Caco-2 (cell line): ENCODE data around the gene RAPGEF1. TPM values are rescaled to one million over a fixed set of nuclear protein-coding genes. Genes with fewer than 3 reads are reported as not detected.

ENCODE experiments used
- BruUV-seq: library from RNA; stranded (reverse); fragments of 400-500 nt; replicated peaks from 2 replicates; lab custom pipeline; 2021; lab: Mats Ljungman, UMichigan
- CTCF ChIA-PET: fragments of 300-600 bp; sonication (Branson Sonifier 250); formaldehyde crosslinking; loops from one replicate; lab custom pipeline; 2022; ENCODE audit warnings: antibody characterized with exemption; lab: Charles Lee
- POLR2A ChIA-PET: fragments of 300-600 bp; sonication (Branson Sonifier 250); formaldehyde crosslinking; loops from one replicate; lab custom pipeline; 2022; ENCODE audit warnings: antibody characterized with exemption; lab: Charles Lee
- DNase-seq, 2 experiments: peaks; one replicate each; pipeline versions ENCODE4 v3.0.0 to v3.0.0-alpha.2; 2020 to 2022
- H3K27me3 ChIP-seq: replicated peaks from 2 replicates; pipeline ENCODE4 v1.6.0; 2011; ENCODE audit warnings: low read length; ENCODE audit not compliant: control insufficient read depth, insufficient read depth
- H3K36me3 ChIP-seq: 2 replicates; pipeline ENCODE4 v1.5.1; 2011; ENCODE audit warnings: low read length; ENCODE audit not compliant: control insufficient read depth, insufficient read depth
- H3K4me1 ChIP-seq: fragments of 250-450 bp; sonication (Bioruptor Pico); 2 replicates; pipeline ENCODE4 v1.5.1; 2020; ENCODE audit warnings: mild to moderate bottlenecking
- H3K4me3 ChIP-seq: 2 replicates; pipeline ENCODE4 v1.5.1; 2011; ENCODE audit warnings: low read depth, mild to moderate bottlenecking, control low read depth, low read length
- H3K9me3 ChIP-seq: fragments of 250-450 bp; sonication (Bioruptor Pico); 2 replicates; pipeline ENCODE4 v1.5.1; 2020; ENCODE audit warnings: mild to moderate bottlenecking, moderate library complexity
- H3K27ac Mint-ChIP-seq: one replicate; pipeline ENCODE4 v1.8.0; 2022; ENCODE audit warnings: mixed read lengths; ENCODE audit not compliant: unreplicated experiment
- H3K27me3 Mint-ChIP-seq: one replicate; pipeline ENCODE4 v1.8.0; 2022; ENCODE audit warnings: mixed read lengths; ENCODE audit not compliant: insufficient read depth, unreplicated experiment
- H3K36me3 Mint-ChIP-seq: one replicate; pipeline ENCODE4 v1.8.0; 2022; ENCODE audit warnings: mild to moderate bottlenecking, mixed read lengths; ENCODE audit not compliant: insufficient read depth, unreplicated experiment
- H3K4me1 Mint-ChIP-seq: one replicate; pipeline ENCODE4 v1.8.0; 2022; ENCODE audit warnings: low read depth, mixed read lengths; ENCODE audit not compliant: unreplicated experiment
- H3K4me3 Mint-ChIP-seq: one replicate; pipeline ENCODE4 v1.8.0; 2022; ENCODE audit warnings: mild to moderate bottlenecking, moderate library complexity, mixed read lengths; ENCODE audit not compliant: unreplicated experiment
- H3K9me3 Mint-ChIP-seq: one replicate; pipeline ENCODE4 v1.8.0; 2022; ENCODE audit warnings: mixed read lengths; ENCODE audit not compliant: unreplicated experiment
- CTCF ChIP-seq, 2 experiments: fragments of 200-600 bp in 1 of 2; IDR thresholded peaks; 1 replicate in 1 of 2; 2 replicates in 1 of 2; pipeline versions ENCODE4 v1.5.1 to v1.8.0; 2011 to 2022; ENCODE audit warnings: antibody characterized with exemption in 1 of 2, control low read depth in 1 of 2, inconsistent platforms in 1 of 2, low read depth in 1 of 2, low read length in 1 of 2, mild to moderate bottlenecking in 1 of 2, moderate library complexity in 1 of 2; ENCODE audit not compliant: insufficient read depth in 1 of 2, severe bottlenecking in 1 of 2, unreplicated experiment in 1 of 2
- intact Hi-C: fragments of 100-400 bp; cut with micrococcal nuclease; formaldehyde crosslinking; loops from one replicate; pipeline ENCODE4 v1.10.0; 2022; ENCODE audit not compliant: unreplicated experiment
- total RNA-seq: library from RNA; stranded (reverse); gene quantifications from 2 replicates; pipeline ENCODE4 v1.2.3, GENCODE V29; 2022

RAPGEF1 gene
- total RNA-seq, 1 experiment from 2014 or later: 75.4 TPM

- Mint-ChIP-seq H3K27me3 (no peaks in the 10 kb centered on the region), H3K4me3 (no peak overlapping the region), H3K36me3 (peaks cover 15% of the 10 kb centered on the region), H3K4me1 (peaks cover 11% of the 10 kb centered on the region), H3K27ac (no peak overlapping the region), H3K9me3 (no peaks in the 10 kb centered on the region)
- TSS peak; percentile 56 for BruUV-seq
- intact Hi-C loops: no loop called here
- TF ChIP-seq CTCF (IDR thresholded peaks at IDR 0.05; ENCODE audit: insufficient read depth in 1 of 2, low read depth in 1 of 2, low read length in 1 of 2, severe bottlenecking in 1 of 2, unreplicated experiment in 1 of 2): no peak
- no peaks in the 10 kb centered on the region for H3K27me3 ChIP-seq
- DNase-seq: no peak
- ChIA-PET CTCF (interaction anchor here (0.5 to 0.7 kb wide), 2 partner anchors 79 to 264 kb away, joined by 3 to 4 read pairs; no protein-coding TSS in a partner anchor), POLR2A (no interaction called here)
- no peaks in the 10 kb centered on the region; the same call in 1 of the 2 replicates for H3K36me3 ChIP-seq
- peaks cover 14% of the 10 kb centered on the region for H3K4me1 ChIP-seq
- peaks cover 13% of the 10 kb centered on the region; the same call in 1 of the 2 replicates for H3K9me3 ChIP-seq
- no peak overlapping the region for H3K4me3 ChIP-seq
Measured at GRCh38 chr9:131559421-131560000, 180.4 kb downstream of the RAPGEF1 start.

GRCh38 chr9:131557855-131558548 is 181.9 kb downstream of the RAPGEF1 start:
- Mint-ChIP-seq H3K9me3 (no peaks in the 10 kb centered on the region), H3K36me3 (peaks cover 4% of the 10 kb centered on the region), H3K27me3 (no peaks in the 10 kb centered on the region), H3K27ac (no peak overlapping the region), H3K4me1 (peaks cover 11% of the 10 kb centered on the region), H3K4me3 (no peak overlapping the region)
- Histone ChIP-seq H3K9me3 (peaks cover 7% of the 10 kb centered on the region; the same call in 1 of the 2 replicates), H3K27me3 (no peaks in the 10 kb centered on the region), H3K4me3 (no peak overlapping the region), H3K4me1 (peaks cover 14% of the 10 kb centered on the region), H3K36me3 (no peaks in the 10 kb centered on the region; the same call in none of the 2 replicates)
- BruUV-seq: no TSS peak
- intact Hi-C loops: no loop called here
- CTCF ChIA-PET: no interaction called here
- DNase-seq: no peak
- POLR2A ChIA-PET: no interaction called here
- TF ChIP-seq CTCF (IDR thresholded peaks at IDR 0.05; ENCODE audit: insufficient read depth in 1 of 2, low read depth in 1 of 2, low read length in 1 of 2, severe bottlenecking in 1 of 2, unreplicated experiment in 1 of 2): no peak

GRCh38 chr9:131555841-131556673 is 183.8 kb downstream of the RAPGEF1 start:
- Mint-ChIP-seq H3K9me3 (no peaks in the 10 kb centered on the region), H3K27ac (no peak overlapping the region), H3K27me3 (no peaks in the 10 kb centered on the region), H3K36me3 (no peaks in the 10 kb centered on the region), H3K4me1 (no peaks in the 10 kb centered on the region), H3K4me3 (no peak overlapping the region)
- Histone ChIP-seq H3K27me3 (no peaks in the 10 kb centered on the region), H3K4me3 (no peak overlapping the region), H3K36me3 (no peaks in the 10 kb centered on the region; the same call in none of the 2 replicates), H3K4me1 (peaks cover 4% of the 10 kb centered on the region), H3K9me3 (no peaks in the 10 kb centered on the region)
- POLR2A ChIA-PET: no interaction called here
- intact Hi-C loops: no loop called here
- BruUV-seq: no TSS peak
- CTCF ChIA-PET: interaction anchor here (0.6 kb wide), 1 partner anchor 452 kb away, joined by 3 read pairs; no protein-coding TSS in a partner anchor
- DNase-seq: no peak
- TF ChIP-seq CTCF (IDR thresholded peaks at IDR 0.05; ENCODE audit: insufficient read depth in 1 of 2, low read depth in 1 of 2, low read length in 1 of 2, severe bottlenecking in 1 of 2, unreplicated experiment in 1 of 2): no peak
